ENCODE data around the gene FAM110D.

GRCh38 chr1:26180010-26180506 lies 21.2 kb downstream of the FAM110D start:
- TF ChIP-seq CTCF (IDR thresholded peaks at IDR 0.05; ENCODE audit: control extremely low read depth in 1 of 3, insufficient read depth in 1 of 3, low read depth in 1 of 3, low read length in 3 of 3) (no peak), TEAD4 (IDR thresholded peaks at IDR 0.05; ENCODE audit: low read depth, low read length) (no peak), YY1 (IDR thresholded peaks at IDR 0.05; ENCODE audit: low read depth, low read length) (no peak), TCF12 (IDR thresholded peaks at IDR 0.05; ENCODE audit: low read depth, low read length) (no peak), TAF1 (IDR thresholded peaks at IDR 0.05; ENCODE audit: low read depth, low read length) (no peak), EZH2 (IDR thresholded peaks at IDR 0.05; ENCODE audit: low read depth, low read length, severe bottlenecking) (no peak), KDM4A (IDR thresholded peaks at IDR 0.05; ENCODE audit: low read depth, low read length, severe bottlenecking) (no peak)
